ENCODE measurements around the gene FAM227A. TPM values are rescaled to one million over a fixed set of nuclear protein-coding genes. Genes with fewer than 3 reads are reported as not detected.
"Not testable (repeated sequence)": the region's sequence is repeated elsewhere in the genome, so short reads cannot be mapped to it uniquely, and the experiment has no call there.

FAM227A gene
- total and polyA plus RNA-seq, 7 experiments from 2014 or later: 0.05 to 1.0 (median 0.30) TPM; not detected in 3

DNA sequence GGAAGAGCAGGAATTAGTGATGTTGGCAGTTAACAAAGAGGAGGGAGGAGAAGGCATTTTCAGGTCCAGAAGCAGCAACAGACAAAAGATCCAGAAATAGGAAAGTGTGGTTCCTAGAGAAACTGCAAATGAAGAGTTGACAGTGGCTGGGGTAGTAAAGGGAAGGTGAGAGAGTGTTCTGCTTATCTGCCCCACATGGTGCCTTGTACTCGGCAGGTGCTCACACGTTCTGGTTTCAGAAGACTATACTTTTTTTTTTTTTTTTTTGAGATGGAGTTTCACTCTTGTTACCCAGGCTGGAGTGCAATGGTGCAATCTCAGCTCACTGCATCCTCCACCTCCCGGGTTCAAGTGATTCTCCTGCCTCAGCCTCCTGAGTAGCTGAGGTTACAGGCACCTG is 73.3 kb downstream of the FAM227A start:
- POLR2A ChIA-PET: interaction anchor here (0.6 kb wide), 1 partner anchor 120 kb away, joined by 3 read pairs; no protein-coding TSS in a partner anchor
- H3K9me3 Mint-ChIP-seq; H3K4me1 Mint-ChIP-seq; ATAC-seq; H3K4me3 ChIP-seq (ENCODE audit: low read length); CTCF ChIA-PET; DNase-seq; intact Hi-C loops (cut with micrococcal nuclease); H3K36me3 Mint-ChIP-seq; H3K9me3 ChIP-seq (ENCODE audit: control insufficient read depth in 2 of 3, low read length in 3 of 3); H3K27me3 ChIP-seq (ENCODE audit: control insufficient read depth in 2 of 2, insufficient read depth in 2 of 2, low read length in 2 of 2); H3K4me3 Mint-ChIP-seq; H3K36me3 ChIP-seq (ENCODE audit: control insufficient read depth in 2 of 3, insufficient read depth in 3 of 3, low read length in 3 of 3); H3K4me1 ChIP-seq (ENCODE audit: control insufficient read depth in 2 of 2, insufficient read depth in 2 of 2, low read length in 2 of 2); H3K27ac ChIP-seq (ENCODE audit: low read depth, low read length); H3K27me3 Mint-ChIP-seq; H3K27ac Mint-ChIP-seq: not testable (repeated sequence)

DNA sequence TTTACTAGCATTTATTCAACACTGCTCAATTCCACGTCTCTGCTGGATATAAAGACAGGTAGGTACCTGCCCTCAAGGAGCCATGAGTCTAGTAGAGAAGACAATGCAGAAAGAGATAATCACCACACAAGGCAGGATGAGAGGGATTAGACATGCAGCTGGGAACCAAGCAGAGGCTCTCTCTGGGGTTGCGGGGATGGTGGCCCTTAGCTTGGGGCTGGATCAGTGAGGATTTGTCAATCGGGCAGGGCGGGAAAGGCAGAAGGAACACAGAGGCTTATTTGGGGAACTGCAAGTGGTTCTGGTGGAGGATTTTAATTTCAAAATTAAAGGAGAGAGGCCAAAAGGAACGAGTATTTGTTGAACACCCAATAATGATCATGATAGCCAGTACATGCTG is 77.7 kb downstream of the FAM227A start:
- no peak overlapping the region for H3K27ac ChIP-seq (ENCODE audit: low read depth, low read length)
- H3K4me3 ChIP-seq (ENCODE audit: low read length): no peak overlapping the region
- H3K27ac Mint-ChIP-seq: peak overlapping the region in 1 of 9 donors; percentile 7
- H3K36me3 ChIP-seq (ENCODE audit: control insufficient read depth in 2 of 3, insufficient read depth in 3 of 3, low read length in 3 of 3): no peaks in the 10 kb centered on the region
- DNase-seq: no peak
- POLR2A ChIA-PET: no interaction called here
- no peaks in the 10 kb centered on the region for H3K36me3 Mint-ChIP-seq
- peaks cover 0 to 4% (median 0%) of the 10 kb centered on the region in 5 donors for H3K27me3 Mint-ChIP-seq
- ATAC-seq: no peak
- intact Hi-C loops (cut with micrococcal nuclease): loop anchor here in 1 of 2 donors (10.0 kb wide), 2 partner anchors 314 to 474 kb away; no protein-coding TSS in a partner anchor
- no peaks in the 10 kb centered on the region for H3K4me1 Mint-ChIP-seq
- no peaks in the 10 kb centered on the region for H3K9me3 ChIP-seq (ENCODE audit: control insufficient read depth in 2 of 3, low read length in 3 of 3)
- no peaks in the 10 kb centered on the region for H3K4me1 ChIP-seq (ENCODE audit: control insufficient read depth in 2 of 2, insufficient read depth in 2 of 2, low read length in 2 of 2)
- no peaks in the 10 kb centered on the region for H3K9me3 Mint-ChIP-seq
- no peaks in the 10 kb centered on the region for H3K27me3 ChIP-seq (ENCODE audit: control insufficient read depth in 2 of 2, insufficient read depth in 2 of 2, low read length in 2 of 2)
- CTCF ChIA-PET: no interaction called here
- no peak overlapping the region for H3K4me3 Mint-ChIP-seq

DNA sequence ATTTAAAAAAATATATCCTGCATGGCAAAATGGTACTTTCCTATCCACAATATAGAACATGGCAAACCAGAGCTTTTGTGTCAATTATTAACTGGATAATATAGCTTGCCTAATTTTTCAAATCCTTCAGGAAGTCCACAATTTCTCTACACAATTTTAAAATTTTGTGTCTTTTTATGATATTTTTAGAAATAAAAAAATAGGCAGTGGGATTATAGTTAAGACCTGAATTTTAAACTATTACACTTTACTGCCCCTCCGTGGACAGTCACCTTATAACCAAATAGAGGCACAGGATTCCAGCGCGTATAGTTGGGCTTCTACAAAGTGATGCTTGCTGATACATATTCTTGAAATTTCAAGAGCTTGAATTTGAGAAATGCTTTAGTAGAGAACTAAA is 84.1 kb downstream of the FAM227A start:
- H3K4me3 Mint-ChIP-seq: no peak overlapping the region
- ChIA-PET POLR2A (interaction anchor here (0.6 to 1.5 kb wide), 2 partner anchors 16 to 70 kb away, joined by 3 to 6 read pairs; no protein-coding TSS in a partner anchor), CTCF (interaction anchor here (0.6 to 4.4 kb wide), 5 partner anchors 9 to 645 kb away, joined by 3 to 22 read pairs (median 4); no protein-coding TSS in a partner anchor)
- H3K4me1 Mint-ChIP-seq: peaks cover 7 to 21% (median 17%) of the 10 kb centered on the region in 7 donors
- H3K36me3 Mint-ChIP-seq: no peaks in the 10 kb centered on the region
- H3K9me3 ChIP-seq (ENCODE audit: control insufficient read depth in 2 of 3, low read length in 3 of 3): no peaks in the 10 kb centered on the region
- ATAC-seq: no peak
- H3K4me1 ChIP-seq (ENCODE audit: control insufficient read depth in 2 of 2, insufficient read depth in 2 of 2, low read length in 2 of 2): peaks cover 7 to 8% of the 10 kb centered on the region in 2 donors
- H3K36me3 ChIP-seq (ENCODE audit: control insufficient read depth in 2 of 3, insufficient read depth in 3 of 3, low read length in 3 of 3): no peaks in the 10 kb centered on the region
- no peaks in the 10 kb centered on the region for H3K9me3 Mint-ChIP-seq
- no peak overlapping the region for H3K27ac ChIP-seq (ENCODE audit: low read depth, low read length)
- no peak overlapping the region for H3K4me3 ChIP-seq (ENCODE audit: low read length)
- no peak overlapping the region for H3K27ac Mint-ChIP-seq
- intact Hi-C loops (cut with micrococcal nuclease): loop anchor here (1.0 to 10.0 kb wide), 8 partner anchors 85 to 520 kb away; partner anchors contain the start of genes CBY1 (in 1 of the 2), FAM227A (in 1 of the 2) and SUN2 (in 1 of the 2)
- peaks cover 0 to 7% (median 0%) of the 10 kb centered on the region in 5 donors for H3K27me3 Mint-ChIP-seq
- H3K27me3 ChIP-seq (ENCODE audit: control insufficient read depth in 2 of 2, insufficient read depth in 2 of 2, low read length in 2 of 2): no peaks in the 10 kb centered on the region
- peak in 5 of 9 donors; percentile 28 to 38 (median 31) for DNase-seq

DNA sequence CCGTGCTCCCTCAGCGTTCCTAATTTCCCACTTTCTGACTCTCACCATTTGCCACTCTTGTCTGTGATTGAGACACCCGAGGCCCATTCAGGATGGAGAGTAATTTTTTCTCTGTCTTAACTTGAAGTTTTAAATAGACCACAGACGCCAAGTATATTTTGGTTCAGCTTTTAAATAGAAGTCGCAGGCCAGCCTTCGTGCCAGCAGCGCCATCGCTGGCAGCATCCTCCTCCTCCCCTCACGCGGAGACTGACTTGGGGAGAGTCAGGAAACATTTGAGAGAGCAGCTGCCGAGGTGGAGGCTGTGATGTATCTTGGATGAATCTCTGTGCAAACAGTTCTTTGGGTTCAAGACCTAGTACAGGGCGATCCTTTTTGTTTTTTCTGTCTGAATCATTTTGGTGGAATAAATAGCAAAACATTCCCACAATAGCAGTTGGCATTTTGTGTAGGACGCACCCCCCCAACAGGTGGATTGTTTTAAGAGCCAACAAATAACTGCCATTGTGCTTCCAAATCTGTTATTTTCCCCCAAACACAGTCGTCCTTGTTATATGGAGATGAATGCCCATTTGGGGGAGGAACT is 85.3 kb downstream of the FAM227A start:
- Mint-ChIP-seq H3K36me3 (no peaks in the 10 kb centered on the region), H3K27me3 (peaks cover 0 to 7% (median 0%) of the 10 kb centered on the region in 5 donors), H3K4me3 (peak overlapping the region; percentile 89 to 94 (median 92)), H3K4me1 (peaks cover 7 to 21% (median 17%) of the 10 kb centered on the region in 7 donors), H3K27ac (peak overlapping the region; percentile 70 to 94 (median 91)), H3K9me3 (no peaks in the 10 kb centered on the region)
- Histone ChIP-seq H3K4me3 (ENCODE audit: low read length) (peak overlapping the region; percentile 88), H3K27me3 (ENCODE audit: control insufficient read depth in 2 of 2, insufficient read depth in 2 of 2, low read length in 2 of 2) (no peaks in the 10 kb centered on the region), H3K9me3 (ENCODE audit: control insufficient read depth in 2 of 3, low read length in 3 of 3) (no peaks in the 10 kb centered on the region), H3K4me1 (ENCODE audit: control insufficient read depth in 2 of 2, insufficient read depth in 2 of 2, low read length in 2 of 2) (peaks cover 7 to 8% of the 10 kb centered on the region in 2 donors), H3K36me3 (ENCODE audit: control insufficient read depth in 2 of 3, insufficient read depth in 3 of 3, low read length in 3 of 3) (no peaks in the 10 kb centered on the region), H3K27ac (ENCODE audit: low read depth, low read length) (peak overlapping the region; percentile 87)
- POLR2A ChIA-PET: interaction anchor here (1.0 to 2.0 kb wide), 7 partner anchors 19 to 519 kb away, joined by 3 to 6 read pairs (median 3); partner anchors contain the start of gene PICK1
- CTCF ChIA-PET: interaction anchor here (0.6 to 4.4 kb wide), 4 partner anchors 8 to 932 kb away, joined by 3 to 22 read pairs (median 4); no protein-coding TSS in a partner anchor
- peak; percentile 4 to 55 (median 38) for DNase-seq
- no peak for ATAC-seq
- intact Hi-C loops (cut with micrococcal nuclease): loop anchor here (1.0 to 10.0 kb wide), 16 partner anchors 39 to 618 kb away; partner anchors contain the start of genes CBY1 (in 2 of the 2), DDX17 (in 2 of the 2), FAM227A (in 2 of the 2) and PLA2G6 (in 2 of the 2)

DNA sequence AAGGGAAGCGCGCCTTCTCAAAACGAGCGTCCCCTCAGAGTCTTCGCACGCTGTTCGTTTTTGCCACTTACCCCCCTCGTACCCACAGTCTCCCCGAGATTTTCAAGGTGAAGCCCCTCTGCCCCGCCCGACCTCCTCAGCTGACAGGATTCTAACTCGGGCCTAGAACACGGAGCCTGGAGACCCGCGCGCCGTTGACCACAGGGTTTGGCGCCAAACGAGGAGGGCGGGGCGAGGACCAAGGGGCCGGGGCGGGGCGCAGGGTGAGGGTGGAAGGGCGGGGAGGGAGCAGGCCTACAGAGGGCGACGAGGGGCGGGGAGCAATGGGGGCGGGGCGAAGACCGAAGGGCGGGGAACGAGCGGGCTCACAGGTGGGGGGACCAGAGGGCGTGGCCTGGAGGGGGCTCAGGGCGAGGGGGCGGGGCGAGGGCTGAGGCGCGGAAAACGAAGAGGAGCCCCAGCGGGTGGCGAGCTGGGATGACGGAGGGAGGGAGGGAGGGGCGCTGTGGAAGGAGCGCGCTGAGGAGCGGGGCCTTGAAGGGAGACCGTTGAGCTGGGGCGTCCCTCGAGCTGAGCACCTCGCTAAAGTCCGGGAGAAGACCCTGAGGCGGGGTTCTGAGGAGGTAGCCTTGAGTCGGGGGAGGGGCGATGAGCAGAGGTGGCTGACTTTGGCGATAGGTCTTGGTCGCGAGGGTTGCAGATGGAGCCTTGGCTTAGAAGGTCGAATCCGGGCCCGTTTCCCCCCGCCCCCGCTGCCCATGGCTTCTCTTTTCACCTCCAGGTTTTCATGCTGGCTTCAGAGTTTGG is 86.0 kb downstream of the FAM227A start, which contains the start of gene DMC1:
DMC1 (minus strand) TSS at position 212 of the 807 bp plus-strand sequence. CDS start 1,927 bp downstream, outside the sequence.
- ATAC-seq (peak; percentile 99), DNase-seq (peak; percentile 77 to 96 (median 89))
- Histone ChIP-seq H3K36me3 (ENCODE audit: control insufficient read depth in 2 of 3, insufficient read depth in 3 of 3, low read length in 3 of 3) (no peaks in the 10 kb centered on the region), H3K4me3 (ENCODE audit: low read length) (peak within 1 kb of the TSS; percentile 88), H3K27me3 (ENCODE audit: control insufficient read depth in 2 of 2, insufficient read depth in 2 of 2, low read length in 2 of 2) (no peaks in the 10 kb centered on the region), H3K4me1 (ENCODE audit: control insufficient read depth in 2 of 2, insufficient read depth in 2 of 2, low read length in 2 of 2) (peaks cover 7 to 8% of the 10 kb centered on the region in 2 donors), H3K27ac (ENCODE audit: low read depth, low read length) (peak within 1 kb of the TSS; percentile 87), H3K9me3 (ENCODE audit: control insufficient read depth in 2 of 3, low read length in 3 of 3) (no peaks in the 10 kb centered on the region)
- ChIA-PET CTCF (interaction anchor here (1.1 to 4.4 kb wide), 2 partner anchors 79 to 517 kb away, joined by 4 to 22 read pairs; no protein-coding TSS in a partner anchor), POLR2A (interaction anchor here (1.0 to 2.0 kb wide), 7 partner anchors 18 to 518 kb away, joined by 3 to 6 read pairs (median 3); partner anchors contain the start of gene PICK1)
- Mint-ChIP-seq H3K9me3 (no peaks in the 10 kb centered on the region), H3K4me3 (peak within 1 kb of the TSS; percentile 89 to 94 (median 92)), H3K4me1 (peaks cover 7 to 21% (median 17%) of the 10 kb centered on the region in 7 donors), H3K27me3 (peaks cover 0 to 7% (median 0%) of the 10 kb centered on the region in 5 donors), H3K27ac (peak within 1 kb of the TSS; percentile 75 to 94 (median 91)), H3K36me3 (no peaks in the 10 kb centered on the region)
- intact Hi-C loops (cut with micrococcal nuclease): loop anchor here (1.0 to 10.0 kb wide), 16 partner anchors 38 to 617 kb away; partner anchors contain the start of genes CBY1 (in 2 of the 2), DDX17 (in 2 of the 2), FAM227A (in 2 of the 2) and PLA2G6 (in 2 of the 2)

Measured in naive thymus-derived CD4-positive, alpha-beta T cell (primary cell).